ENCODE data around the gene ACE.
A peak's percentile ranks its signal among the peaks of the same experiment; 100 is the strongest.
"Not testable (repeated sequence)": the region's sequence is repeated elsewhere in the genome, so short reads cannot be mapped to it uniquely, and the experiment has no call there.

The ACE gene

GRCh38 chr17:63445065-63445464 is 31.8 kb upstream of the ACE start:
- DNase-seq = no peak

- DNase-seq = no peak
Observed at GRCh38 chr17:63445571-63445953, 31.3 kb upstream of the ACE start.

- DNase-seq = peak; percentile 84
Observed at GRCh38 chr17:63445954-63446752, 30.7 kb upstream of the ACE start, which contains the start of gene CYB561. CYB561 (minus strand) TSS chr17:63446306; CDS start chr17:63437547, 8,759 bp downstream.

GRCh38 chr17:63446753-63447470 is 29.9 kb upstream of the ACE start:
- peak; percentile 92 for DNase-seq

- DNase-seq = peak; percentile 73
Observed at GRCh38 chr17:63447471-63448009, 29.3 kb upstream of the ACE start.

GRCh38 chr17:63448655-63449054 is 28.2 kb upstream of the ACE start:
- DNase-seq = no peak

- DNase-seq = no peak
Observed at GRCh38 chr17:63450551-63450950, 26.3 kb upstream of the ACE start.

GRCh38 chr17:63451150-63451549 is 25.7 kb upstream of the ACE start:
- no peak for DNase-seq

- no peak for DNase-seq
Observed at GRCh38 chr17:63452046-63452961, 24.6 kb upstream of the ACE start.

GRCh38 chr17:63452962-63453551 is 23.8 kb upstream of the ACE start:
- no peak for DNase-seq

GRCh38 chr17:63454357-63454756 is 22.5 kb upstream of the ACE start:
- DNase-seq = not testable (repeated sequence)

GRCh38 chr17:63454915-63455314 is 21.9 kb upstream of the ACE start:
- no peak for DNase-seq

GRCh38 chr17:63455417-63455816 is 21.4 kb upstream of the ACE start:
- DNase-seq = no peak

- no peak for DNase-seq
Observed at GRCh38 chr17:63458478-63458877, 18.4 kb upstream of the ACE start.

- DNase-seq = no peak
Observed at GRCh38 chr17:63460018-63460417, 16.8 kb upstream of the ACE start.

- DNase-seq = no peak
Observed at GRCh38 chr17:63463771-63464170, 13.1 kb upstream of the ACE start.

- no peak for DNase-seq
Observed at GRCh38 chr17:63464691-63465236, 12.1 kb upstream of the ACE start.

GRCh38 chr17:63468099-63468498 is 8.8 kb upstream of the ACE start:
- DNase-seq = not testable (repeated sequence)

GRCh38 chr17:63474174-63474573 is 2.7 kb upstream of the ACE start:
- DNase-seq = no peak

- DNase-seq = no peak
Observed at GRCh38 chr17:63474586-63475460, 2.0 kb upstream of the ACE start.
